ENCODE results near the gene LYZL1.

The LYZL1 gene

DNA sequence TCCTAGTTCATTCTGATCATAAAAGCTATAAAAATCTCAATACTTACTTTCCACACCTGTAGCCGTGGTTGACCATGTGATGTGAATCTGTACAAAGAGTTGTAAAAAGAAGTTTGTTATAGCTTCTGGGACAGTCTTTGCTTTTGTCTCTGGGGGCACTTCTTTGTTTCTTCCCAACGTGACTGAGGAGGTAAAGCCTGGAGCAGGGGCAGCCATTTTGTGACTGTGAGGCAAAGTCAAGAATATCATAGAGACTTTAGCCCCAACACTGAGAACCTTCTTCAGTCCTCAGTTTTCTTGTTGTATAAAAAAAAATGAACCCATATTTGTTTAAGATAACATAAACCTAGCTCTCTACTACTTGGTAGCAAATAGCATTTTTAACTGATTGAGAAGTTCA, 29.4 kb upstream of the LYZL1 start:
- no peak overlapping the region for H3K9ac ChIP-seq (ENCODE audit: low read depth, low read length, poor library complexity, severe bottlenecking)
- peaks cover 6% of the 10 kb centered on the region for H3K4me1 ChIP-seq (ENCODE audit: insufficient read depth, low read length, poor library complexity, severe bottlenecking)
- H2AFZ ChIP-seq (ENCODE audit: low read length), result no peak overlapping the region
- no peaks in the 10 kb centered on the region for H3K79me2 ChIP-seq (ENCODE audit: insufficient read depth, low read length)
- H3K36me3 ChIP-seq (ENCODE audit: insufficient read depth, low read length), result no peaks in the 10 kb centered on the region
- no peaks in the 10 kb centered on the region for H3K9me2 ChIP-seq (replicated peaks; ENCODE audit: low read depth, low read length)
- no peaks in the 10 kb centered on the region; the same call in 1 of the 2 replicates for H3K9me3 ChIP-seq (ENCODE audit: insufficient read depth, low read depth, low read length)
- no peak overlapping the region for H3K4me2 ChIP-seq (ENCODE audit: low read depth, low read length, poor library complexity, severe bottlenecking)
- H4K20me1 ChIP-seq (ENCODE audit: insufficient read depth, low read length, poor library complexity, severe bottlenecking), result no peaks in the 10 kb centered on the region
- TF ChIP-seq EZH2phosphoT487 (IDR thresholded peaks at IDR 0.05; ENCODE audit: borderline replicate concordance) (no peak), CTCF (conservative IDR thresholded peaks at IDR 0.05; ENCODE audit: low read length) (no peak)
- no peaks in the 10 kb centered on the region for H3K27me3 ChIP-seq (ENCODE audit: insufficient read depth, low read length, poor library complexity, severe bottlenecking)
- no peaks in the 10 kb centered on the region for H3F3A ChIP-seq (ENCODE audit: low read depth)
- H3K4me3 ChIP-seq (ENCODE audit: low read length, poor library complexity, severe bottlenecking), result no peak overlapping the region

GRCh38 chr10:29263506-29263905, 25.4 kb upstream of the LYZL1 start:
- no peak for TF ChIP-seq CTCF (conservative IDR thresholded peaks at IDR 0.05; ENCODE audit: low read length)
- TF ChIP-seq EZH2phosphoT487 (IDR thresholded peaks at IDR 0.05; ENCODE audit: borderline replicate concordance), result no peak
- Histone ChIP-seq H3K4me2 (ENCODE audit: low read depth, low read length, poor library complexity, severe bottlenecking) (no peak overlapping the region), H3K36me3 (ENCODE audit: insufficient read depth, low read length) (no peaks in the 10 kb centered on the region), H3F3A (ENCODE audit: low read depth) (no peaks in the 10 kb centered on the region), H3K9me3 (ENCODE audit: insufficient read depth, low read depth, low read length) (no peaks in the 10 kb centered on the region; the same call in 1 of the 2 replicates), H3K27me3 (ENCODE audit: insufficient read depth, low read length, poor library complexity, severe bottlenecking) (no peaks in the 10 kb centered on the region), H3K79me2 (ENCODE audit: insufficient read depth, low read length) (no peaks in the 10 kb centered on the region), H2AFZ (ENCODE audit: low read length) (no peak overlapping the region), H3K9me2 (replicated peaks; ENCODE audit: low read depth, low read length) (no peaks in the 10 kb centered on the region), H4K20me1 (ENCODE audit: insufficient read depth, low read length, poor library complexity, severe bottlenecking) (no peaks in the 10 kb centered on the region), H3K4me1 (ENCODE audit: insufficient read depth, low read length, poor library complexity, severe bottlenecking) (no peaks in the 10 kb centered on the region), H3K4me3 (ENCODE audit: low read length, poor library complexity, severe bottlenecking) (no peak overlapping the region), H3K9ac (ENCODE audit: low read depth, low read length, poor library complexity, severe bottlenecking) (no peak overlapping the region)

DNA sequence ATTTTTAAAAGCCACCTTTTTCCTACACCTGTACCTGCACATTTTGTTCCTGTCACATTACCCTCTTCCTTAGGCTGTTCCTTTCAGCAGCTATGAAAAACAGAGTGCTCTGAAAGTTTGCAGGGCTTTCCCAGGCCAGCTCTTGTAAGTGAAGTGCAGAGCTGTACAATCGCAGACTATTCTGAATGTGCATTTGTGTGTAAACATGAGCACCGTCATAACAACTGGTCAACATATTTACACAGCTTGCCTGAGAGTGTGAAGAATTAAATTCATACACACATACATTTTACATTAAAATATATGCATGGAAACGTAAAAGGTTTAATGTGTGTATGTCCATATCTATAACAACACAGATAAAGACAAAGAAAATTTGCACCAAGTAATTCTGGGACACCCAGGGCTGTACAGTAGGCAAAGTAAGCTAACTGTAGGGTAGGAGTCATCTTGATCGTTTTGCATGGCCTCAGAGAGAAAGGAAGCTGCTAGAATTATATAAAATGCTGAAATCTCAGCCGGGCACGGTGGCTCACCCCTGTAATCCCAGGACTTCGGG, 23.6 kb upstream of the LYZL1 start:
- no peak for TF ChIP-seq CTCF (conservative IDR thresholded peaks at IDR 0.05; ENCODE audit: low read length)
- TF ChIP-seq EZH2phosphoT487 (IDR thresholded peaks at IDR 0.05; ENCODE audit: borderline replicate concordance), result no peak
- H3K9me2 ChIP-seq (replicated peaks; ENCODE audit: low read depth, low read length), result no peaks in the 10 kb centered on the region
- no peaks in the 10 kb centered on the region for H3K9me3 ChIP-seq (ENCODE audit: insufficient read depth, low read depth, low read length)
- no peaks in the 10 kb centered on the region for H3K36me3 ChIP-seq (ENCODE audit: insufficient read depth, low read length)
- H3F3A ChIP-seq (ENCODE audit: low read depth), result no peaks in the 10 kb centered on the region
- H4K20me1 ChIP-seq (ENCODE audit: insufficient read depth, low read length, poor library complexity, severe bottlenecking), result no peaks in the 10 kb centered on the region
- no peak overlapping the region for H3K9ac ChIP-seq (ENCODE audit: low read depth, low read length, poor library complexity, severe bottlenecking)
- no peaks in the 10 kb centered on the region for H3K27me3 ChIP-seq (ENCODE audit: insufficient read depth, low read length, poor library complexity, severe bottlenecking)
- H2AFZ ChIP-seq (ENCODE audit: low read length), result no peak overlapping the region
- no peak overlapping the region for H3K4me2 ChIP-seq (ENCODE audit: low read depth, low read length, poor library complexity, severe bottlenecking)
- no peak overlapping the region for H3K4me3 ChIP-seq (ENCODE audit: low read length, poor library complexity, severe bottlenecking)
- H3K4me1 ChIP-seq (ENCODE audit: insufficient read depth, low read length, poor library complexity, severe bottlenecking), result no peaks in the 10 kb centered on the region
- no peaks in the 10 kb centered on the region for H3K79me2 ChIP-seq (ENCODE audit: insufficient read depth, low read length)

Measured in Loucy (cell line).